HepG2 (cell line): ENCODE results near the gene HYPK. TPM values are rescaled to one million over a fixed set of nuclear protein-coding genes. Genes with fewer than 3 reads are reported as not detected.
A peak's percentile ranks its signal among the peaks of the same experiment; 100 is the strongest.

Source experiments
- ARNTL ChIP-seq: sonication (generic); formaldehyde crosslinking; IDR thresholded peaks from 2 replicates; pipeline ENCODE4 v1.4.0; 2020; ENCODE audit warnings: mild to moderate bottlenecking, missing genetic modification reagents
- CREB1 ChIP-seq, 2 experiments: fragments of 450-650 bp in 1 of 2; IDR thresholded peaks; 2 replicates each; pipeline ENCODE4 v1.6.1; 2016 to 2017; ENCODE audit warnings: control low read depth in 1 of 2, mild to moderate bottlenecking in 1 of 2, missing compliant biosample characterization in 1 of 2, missing genetic modification characterization in 1 of 2
- GABPA ChIP-seq, 2 experiments: IDR thresholded peaks; 2 replicates each; pipeline ENCODE4 v1.6.1; 2011 to 2016; ENCODE audit warnings: low read depth in 2 of 2, low read length in 1 of 2, missing biosample characterization in 1 of 2, missing genetic modification characterization in 1 of 2
- GZF1 ChIP-seq: sonication (generic); formaldehyde crosslinking; IDR thresholded peaks from 2 replicates; pipeline ENCODE4 v1.5.1; 2020; ENCODE audit warnings: mild to moderate bottlenecking, missing genetic modification reagents
- HCFC1 ChIP-seq: fragments of 150-350 bp; IDR thresholded peaks from 2 replicates; pipeline ENCODE4 v1.6.1; 2014; ENCODE audit warnings: low read depth, low read length
- HMG20B ChIP-seq: conservative IDR thresholded peaks from 2 replicates; pipeline ENCODE4 v1.6.1; 2016; ENCODE audit warnings: missing genetic modification reagents, missing compliant biosample characterization
- MAX ChIP-seq: IDR thresholded peaks from 2 replicates; pipeline ENCODE4 v1.6.1; 2012; ENCODE audit warnings: inconsistent platforms
- MXD4 ChIP-seq: IDR thresholded peaks from 2 replicates; pipeline ENCODE4 v1.6.1; 2016; ENCODE audit warnings: mild to moderate bottlenecking, missing biosample characterization, missing genetic modification reagents
- POLR2AphosphoS2 ChIP-seq: IDR thresholded peaks from 2 replicates; pipeline ENCODE4 v1.6.1; 2011; ENCODE audit warnings: low read depth, low read length, improper control_type of control experiment
- SRY ChIP-seq: sonication (generic); formaldehyde crosslinking; IDR thresholded peaks from 2 replicates; pipeline ENCODE4 v1.8.0; 2022; ENCODE audit warnings: mild to moderate bottlenecking, missing genetic modification reagents
- ZBED4 ChIP-seq: sonication (generic); formaldehyde crosslinking; IDR thresholded peaks from 2 replicates; pipeline ENCODE4 v1.4.0; 2020; ENCODE audit warnings: missing genetic modification reagents, borderline replicate concordance
- ZBTB21 ChIP-seq: sonication (generic); formaldehyde crosslinking; IDR thresholded peaks from 2 replicates; pipeline ENCODE4 v1.4.0; 2020; ENCODE audit warnings: missing genetic modification reagents
- ZBTB39 ChIP-seq: sonication (generic); formaldehyde crosslinking; IDR thresholded peaks from 2 replicates; pipeline ENCODE4 v1.5.0; 2020; ENCODE audit warnings: missing genetic modification reagents
- ZNF225 ChIP-seq: sonication (generic); formaldehyde crosslinking; IDR thresholded peaks from 2 replicates; pipeline ENCODE4 v1.4.0; 2020; ENCODE audit warnings: mild to moderate bottlenecking, missing genetic modification reagents
- ZNF530 ChIP-seq: sonication (generic); formaldehyde crosslinking; IDR thresholded peaks from 2 replicates; pipeline ENCODE4 v1.5.0; 2020; ENCODE audit warnings: low read depth, mild to moderate bottlenecking, missing genetic modification reagents
- ZNF710 ChIP-seq: sonication (generic); formaldehyde crosslinking; IDR thresholded peaks from 2 replicates; pipeline ENCODE4 v1.5.0; 2020; ENCODE audit warnings: mild to moderate bottlenecking, missing genetic modification reagents, borderline replicate concordance
- ZNF749 ChIP-seq: sonication (generic); formaldehyde crosslinking; IDR thresholded peaks from 2 replicates; pipeline ENCODE4 v1.8.0; 2022; ENCODE audit warnings: mild to moderate bottlenecking, missing genetic modification reagents, moderate library complexity, borderline replicate concordance
- ZNF878 ChIP-seq: sonication (generic); formaldehyde crosslinking; IDR thresholded peaks from 2 replicates; pipeline ENCODE4 v1.8.1; 2023; ENCODE audit warnings: mild to moderate bottlenecking, missing genetic modification reagents, moderate library complexity
- ZSCAN22 ChIP-seq: sonication (generic); formaldehyde crosslinking; IDR thresholded peaks from 2 replicates; pipeline ENCODE4 v1.4.0; 2020; ENCODE audit warnings: mild to moderate bottlenecking, missing genetic modification reagents
- ZSCAN30 ChIP-seq: sonication (generic); formaldehyde crosslinking; IDR thresholded peaks from 2 replicates; pipeline ENCODE4 v1.5.0; 2020; ENCODE audit warnings: mild to moderate bottlenecking, missing genetic modification reagents
- polyA plus RNA-seq, 8 experiments: library from polyadenylated mRNA; depleted of rRNA in 3 of 8; stranded (reverse) in 7 of 8; unstranded in 1 of 8; fragments of >200 nt; fragmentation: Illumina TruSeq in 4 of 8; extraction: Trizol in 4 of 8; gene quantifications; 2 replicates each; pipeline versions ENCODE4 v1.2.1 to v1.2.3, GENCODE V29; 2011 to 2016; ENCODE audit warnings: low read depth in 4 of 8, missing spikeins in 1 of 8, mixed read lengths in 1 of 8; ENCODE audit not compliant: insufficient read depth in 1 of 8
- total RNA-seq, 5 experiments: library from RNA; depleted of rRNA; stranded (reverse); fragments of >200 nt; fragmentation: Illumina TruSeq; extraction: Trizol; gene quantifications; 2 replicates each; pipeline ENCODE4 v1.2.3, GENCODE V29; 2016; ENCODE audit warnings: low read depth in 1 of 5

HYPK gene
- total and polyA plus RNA-seq, 2 of the 13 experiments (the other 11 are each of a cell fraction or from before 2014, with no cell fraction given), result 13.5 to 16.5 TPM

GRCh38 chr15:43824302-43825246 is 24.2 kb downstream of the HYPK start, which contains the start of gene MFAP1 (continued):
- peak; percentile 20; the same call in 1 of the 2 replicates for TF ChIP-seq ZBED4 (CRISPR knock-in tag)
- TF ChIP-seq ZNF749, result no peak; the same call in 1 of the 2 replicates
- TF ChIP-seq ZNF878 (CRISPR knock-in tag), result peak; percentile 66; the same call in 1 of the 2 replicates
- peak; percentile 52; the same call in 1 of the 2 replicates for TF ChIP-seq ZBTB21 (CRISPR knock-in tag)
- TF ChIP-seq HCFC1, result 0 out of 2 replicates have a peak, but pooled peaks have one; percentile 21
- 0 out of 2 replicates have a peak, but pooled peaks have one; percentile 27 for TF ChIP-seq ZNF710
- TF ChIP-seq ZSCAN22 (CRISPR knock-in tag), result no peak
- TF ChIP-seq ZSCAN30 (CRISPR knock-in tag), result 0 out of 2 replicates have a peak, but pooled peaks have one; percentile 28
- TF ChIP-seq GABPA (IDR thresholded peaks at IDR 0.05; ENCODE audit: low read depth, low read length), result peak; percentile 78
- peak; percentile 97 for TF ChIP-seq GABPA (CRISPR knock-in tag; IDR thresholded peaks at IDR 0.05; ENCODE audit: low read depth)
- TF ChIP-seq CREB1 (IDR thresholded peaks at IDR 0.05), result peak; percentile 89
- peak; percentile 94 for TF ChIP-seq CREB1 (CRISPR knock-in tag; IDR thresholded peaks at IDR 0.05)
- 0 out of 2 replicates have a peak, but pooled peaks have one; percentile 19 for TF ChIP-seq ARNTL (CRISPR knock-in tag)
- TF ChIP-seq GZF1 (CRISPR knock-in tag), result peak; percentile 24; the same call in 1 of the 2 replicates
- no peak for TF ChIP-seq POLR2AphosphoS2
- peak; percentile 96 for TF ChIP-seq MAX
- TF ChIP-seq ZNF530 (CRISPR knock-in tag), result no peak
- TF ChIP-seq ZBTB39 (CRISPR knock-in tag), result no peak
- TF ChIP-seq HMG20B (CRISPR knock-in tag), result no peak
- peak; percentile 73 for TF ChIP-seq MXD4 (CRISPR knock-in tag)
- peak; percentile 48; the same call in 1 of the 2 replicates for TF ChIP-seq ZNF225 (CRISPR knock-in tag)
- TF ChIP-seq SRY (CRISPR knock-in tag), result no peak
